HG02798 (cell line): ENCODE data around the gene TMEM106B.
"Not testable (repeated sequence)": the region's sequence is repeated elsewhere in the genome, so short reads cannot be mapped to it uniquely, and the experiment has no call there.

Experiments
- ATAC-seq: cut with Tn5 transposase; IDR thresholded peaks from one replicate; pipeline ENCODE4 v1.9.1; 2021; ENCODE audit warnings: mild to moderate bottlenecking; ENCODE audit not compliant: unreplicated experiment, poor library complexity

TMEM106B gene

DNA sequence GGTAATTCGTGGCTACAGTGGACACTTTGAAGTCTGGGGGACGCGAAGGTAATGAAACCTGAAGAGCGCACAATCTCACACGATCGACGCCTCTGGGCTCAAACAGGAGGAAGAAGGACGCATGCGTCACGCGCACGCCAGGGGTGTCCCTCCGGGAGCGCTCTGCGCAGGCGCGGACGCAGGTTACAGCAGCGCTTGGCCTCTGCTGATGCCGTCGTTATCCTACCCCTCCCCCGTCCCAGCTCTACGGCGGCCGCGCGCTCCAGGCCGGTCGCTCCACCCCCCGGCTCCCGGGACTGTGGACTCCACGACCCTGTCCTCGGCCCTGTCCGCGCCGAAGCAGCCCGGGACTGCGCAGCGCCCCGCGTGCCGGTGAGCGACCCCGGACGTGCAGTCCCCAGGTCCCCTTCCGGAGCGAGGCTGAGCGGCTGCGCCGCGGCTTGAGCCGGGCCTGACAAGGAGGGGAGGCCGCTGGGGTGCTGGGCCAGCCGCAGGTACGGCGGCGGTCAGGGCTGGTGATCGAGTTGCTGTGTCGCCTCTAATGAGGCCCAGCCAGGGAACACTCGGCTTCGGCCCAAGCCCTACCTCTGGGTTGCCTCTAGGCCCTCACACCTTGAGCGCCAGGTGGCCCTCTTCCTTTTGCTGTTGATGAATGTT lies at the start of gene TMEM106B:
TSS of gene TMEM106B (plus strand) at position 241 of the 657 bp plus-strand sequence. CDS start 3,517 bp downstream, outside the sequence.
- ATAC-seq, result peak; percentile 95

DNA sequence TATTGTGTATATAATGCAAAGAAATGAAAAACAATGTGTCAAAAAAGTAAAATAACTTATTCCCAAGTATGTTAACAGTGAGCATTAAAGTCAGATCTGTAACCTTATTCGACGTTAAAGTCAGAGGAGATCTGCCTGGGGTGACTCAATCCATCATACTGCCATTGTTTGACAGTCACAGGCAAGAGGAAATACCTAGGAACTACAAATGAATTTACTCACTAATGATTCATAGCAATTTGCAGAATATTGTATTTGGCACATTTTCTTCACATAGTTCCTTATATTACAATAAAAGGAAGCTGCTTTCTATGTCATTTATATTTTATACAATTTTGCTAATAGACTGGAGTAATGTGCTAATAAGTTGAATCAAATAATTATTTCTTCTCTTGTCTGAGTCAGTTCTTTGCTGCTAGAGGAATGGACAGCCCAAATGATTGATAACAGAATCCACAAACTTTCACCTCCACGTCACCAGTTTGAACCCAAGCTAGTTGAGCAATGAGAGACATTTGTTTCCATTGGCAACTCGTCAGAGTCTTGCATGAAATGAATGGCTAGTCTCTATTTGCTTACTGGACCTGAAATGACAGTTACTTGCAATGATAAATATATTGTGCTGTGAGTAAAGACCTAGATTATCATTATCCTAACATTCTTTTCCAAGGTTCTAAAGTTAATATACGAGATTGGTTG lies 48.5 kb upstream of the TMEM106B start:
- no peak for ATAC-seq

DNA sequence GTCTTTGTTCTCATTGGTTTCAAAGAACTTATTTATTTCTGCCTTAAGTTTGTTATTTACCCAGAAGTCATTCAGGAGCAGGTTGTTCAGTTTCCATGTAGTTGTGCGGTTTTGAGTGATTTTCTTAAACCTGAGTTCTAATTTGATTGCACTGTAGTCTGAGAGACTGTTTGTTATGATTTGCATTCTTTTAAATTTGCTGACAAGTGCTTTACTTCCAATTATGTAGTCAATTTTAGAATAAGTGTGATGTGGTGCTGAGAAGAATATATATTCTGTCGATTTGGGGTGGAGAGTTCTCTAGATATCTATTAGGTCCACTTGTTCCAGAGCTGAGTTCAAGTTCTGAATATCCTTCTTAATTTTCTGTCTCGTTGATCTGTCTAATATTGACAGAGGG lies 43.0 kb upstream of the TMEM106B start:
- not testable (repeated sequence) for ATAC-seq

DNA sequence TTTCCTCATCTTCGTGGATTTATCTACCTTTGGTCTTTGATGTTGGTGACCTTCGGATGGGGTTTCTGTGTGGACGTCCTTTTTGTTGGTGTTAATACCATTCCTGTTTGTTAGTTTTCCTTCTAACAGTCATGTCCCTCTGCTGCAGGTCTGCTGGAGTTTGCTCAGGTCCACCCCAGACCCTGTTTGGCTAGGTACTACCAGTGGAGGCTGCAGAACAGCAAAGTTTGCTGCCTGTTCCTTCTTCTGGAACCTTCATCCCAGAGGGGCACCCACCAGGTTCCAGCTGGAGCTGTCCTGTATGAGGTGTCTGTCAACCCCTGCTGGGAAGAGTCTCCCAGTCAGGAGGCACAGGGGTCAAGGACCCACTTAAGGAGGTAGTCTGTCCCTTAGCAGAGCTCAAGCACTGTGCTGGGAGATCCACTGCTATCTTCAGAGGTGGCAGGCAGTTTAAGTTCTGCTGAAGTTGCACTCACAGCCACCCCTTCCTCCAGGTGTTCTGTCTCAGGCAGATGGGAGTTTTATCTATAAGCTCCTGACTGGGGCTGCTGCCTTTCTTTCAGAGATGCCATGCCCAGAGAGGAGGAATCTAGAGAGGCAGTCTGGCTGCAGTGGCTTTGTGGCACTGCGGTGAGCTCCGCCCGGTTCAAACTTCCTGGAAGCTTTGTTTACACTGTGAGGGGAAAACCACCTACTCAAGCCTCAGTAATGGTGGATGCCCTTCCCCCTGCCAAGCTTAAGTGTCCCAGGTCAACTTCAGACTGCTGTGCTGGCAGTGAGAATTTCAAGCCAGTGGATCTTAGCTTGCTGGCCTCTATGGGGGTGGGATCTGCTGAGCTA lies 40.9 kb upstream of the TMEM106B start:
- not testable (repeated sequence) for ATAC-seq

DNA sequence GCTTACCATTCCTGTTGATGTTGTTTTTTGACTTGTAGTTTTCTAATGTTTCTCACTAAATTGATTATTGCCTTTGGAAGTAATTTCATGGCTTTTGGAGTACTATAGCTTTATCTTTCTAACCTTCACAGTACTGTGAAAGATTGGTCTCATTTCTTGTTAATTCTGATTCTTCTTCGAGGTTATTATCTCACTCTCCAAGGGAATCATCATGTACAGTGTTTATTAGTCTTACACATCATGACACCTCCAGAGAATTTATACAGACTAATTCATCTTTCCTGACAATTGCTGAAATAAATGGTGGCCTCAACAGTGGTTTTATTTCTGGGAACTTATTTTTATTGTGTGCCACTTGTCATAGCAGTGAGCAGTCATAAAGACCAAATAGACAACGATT lies 37.4 kb upstream of the TMEM106B start:
- no peak for ATAC-seq

DNA sequence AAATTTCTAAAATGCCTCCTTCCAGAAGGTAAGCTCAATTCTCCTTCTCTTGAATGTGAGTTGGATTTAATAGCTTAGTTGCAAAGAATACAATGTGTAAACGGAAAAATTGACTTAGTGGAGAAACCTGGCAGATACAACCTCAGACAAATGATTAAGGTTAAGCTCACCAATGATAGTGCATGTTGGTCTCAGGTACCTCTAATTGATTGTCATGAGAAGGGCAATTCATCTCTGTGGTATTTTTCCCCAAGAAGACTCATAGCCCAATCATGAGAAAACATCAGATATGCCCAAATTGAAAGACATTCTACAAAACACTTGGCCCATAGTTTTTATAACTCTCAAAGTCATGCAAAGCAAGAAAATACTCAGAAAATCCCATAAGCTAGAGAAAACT lies 36.2 kb upstream of the TMEM106B start:
- no peak for ATAC-seq

DNA sequence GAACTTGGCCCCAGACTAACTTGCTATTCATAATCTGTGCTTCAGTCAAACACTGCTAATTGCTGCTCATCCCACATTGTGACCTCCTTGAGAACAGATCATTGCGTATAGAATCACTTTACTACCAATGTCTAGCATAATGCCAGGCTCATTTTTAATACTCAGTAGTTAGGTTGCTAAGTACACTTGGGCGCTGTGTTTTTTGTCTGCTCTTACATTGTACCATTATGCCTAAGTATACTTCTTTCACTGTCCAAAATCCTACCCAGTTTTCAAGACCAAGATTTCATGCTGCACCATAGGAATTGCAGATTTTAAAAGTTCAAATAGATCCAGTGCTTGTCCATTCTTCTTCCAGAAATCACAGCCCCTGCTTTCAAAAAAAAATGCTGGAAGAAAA lies 32.8 kb upstream of the TMEM106B start:
- no peak for ATAC-seq

DNA sequence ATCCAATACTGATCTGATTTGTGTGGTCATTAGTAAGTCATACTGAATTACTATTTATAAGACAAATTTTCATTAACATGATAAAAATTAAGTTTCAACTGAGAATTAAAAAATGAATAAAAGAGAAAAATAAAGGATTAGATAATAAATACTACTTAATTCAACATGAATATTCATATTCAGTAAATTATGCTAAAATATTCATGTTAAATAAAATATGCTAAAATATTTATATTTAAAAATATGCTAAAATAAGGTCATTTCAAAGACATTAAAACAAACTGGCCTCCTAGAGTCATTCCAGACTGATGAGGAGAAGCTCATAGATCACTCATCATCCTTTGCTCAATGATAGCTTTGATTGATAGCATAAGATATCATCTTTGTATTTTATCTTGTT lies 16.7 kb upstream of the TMEM106B start:
- no peak for ATAC-seq

DNA sequence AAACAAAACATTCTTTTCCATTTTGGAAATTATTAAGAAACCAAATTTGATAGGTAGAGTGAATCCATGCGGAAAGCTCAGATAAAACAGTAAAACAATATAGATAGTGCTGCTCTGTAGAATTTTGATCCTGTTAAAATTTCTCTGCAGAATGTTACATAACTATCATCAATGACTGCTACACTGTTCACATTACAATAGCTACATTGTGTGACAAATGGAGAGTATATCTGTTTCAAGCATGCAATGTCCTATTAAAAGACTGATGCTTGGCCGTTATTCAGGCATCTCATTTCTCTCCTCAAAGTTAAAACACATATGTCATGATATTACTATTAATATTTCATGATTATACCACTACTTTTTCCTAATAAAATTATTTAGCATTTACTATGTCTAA lies 14.7 kb upstream of the TMEM106B start:
- ATAC-seq, result no peak

DNA sequence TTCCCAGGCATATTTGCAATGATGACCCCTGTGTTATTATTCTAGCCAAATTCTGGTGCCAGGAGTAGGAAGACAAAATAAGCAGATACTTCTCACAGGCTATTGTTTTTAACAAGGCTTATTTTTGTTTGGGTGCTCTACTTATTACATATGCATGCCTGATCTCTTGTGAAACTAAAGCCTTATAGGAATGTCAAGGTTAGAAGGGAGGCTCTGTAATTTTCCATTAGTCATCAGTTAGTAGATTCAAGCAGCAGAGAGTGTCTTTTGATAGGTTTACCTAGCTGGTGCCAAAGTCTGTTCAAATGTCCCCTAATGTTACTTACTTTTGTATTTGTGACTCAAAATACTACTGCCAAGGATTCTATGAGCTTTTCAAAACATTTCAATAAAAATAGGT lies 11.7 kb upstream of the TMEM106B start:
- no peak for ATAC-seq

DNA sequence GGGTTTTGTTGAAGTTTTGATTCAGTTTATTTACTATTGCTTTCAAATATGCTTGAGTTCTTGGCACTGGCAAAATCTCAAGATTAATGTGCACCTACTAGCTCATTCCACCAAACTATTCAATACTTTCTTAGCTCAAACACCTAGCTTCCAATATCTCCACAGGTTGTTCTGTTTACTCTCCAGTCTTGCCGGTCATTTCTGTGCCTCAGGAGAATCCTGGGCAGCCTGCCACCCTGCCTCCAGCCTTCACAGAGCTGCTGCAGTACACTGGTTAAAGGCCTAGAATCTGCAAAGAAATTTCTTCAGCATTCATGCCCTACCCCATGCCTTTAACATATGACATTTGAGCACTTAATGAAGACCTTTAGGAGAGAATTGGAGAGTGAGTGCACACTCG lies 4.0 kb upstream of the TMEM106B start:
- ATAC-seq, result no peak

DNA sequence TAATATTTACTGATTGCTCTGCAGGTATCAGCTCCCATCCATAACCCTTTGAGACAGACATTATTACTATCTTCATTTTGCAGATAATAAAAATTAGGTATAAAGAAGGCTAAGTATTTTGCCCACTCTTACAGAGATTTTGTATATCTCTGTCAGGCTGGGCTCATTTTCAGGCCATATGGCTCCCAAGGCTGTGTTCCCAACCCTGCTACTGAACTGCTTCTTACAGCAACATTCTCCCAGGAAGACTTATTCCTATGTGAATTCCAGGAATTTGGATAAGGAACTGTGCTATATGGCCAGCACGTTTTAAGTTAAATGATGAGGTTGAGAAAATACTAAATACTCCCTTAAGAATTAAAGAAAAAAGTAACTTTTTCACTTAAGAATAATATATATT lies 1.9 kb upstream of the TMEM106B start:
- no peak for ATAC-seq

DNA sequence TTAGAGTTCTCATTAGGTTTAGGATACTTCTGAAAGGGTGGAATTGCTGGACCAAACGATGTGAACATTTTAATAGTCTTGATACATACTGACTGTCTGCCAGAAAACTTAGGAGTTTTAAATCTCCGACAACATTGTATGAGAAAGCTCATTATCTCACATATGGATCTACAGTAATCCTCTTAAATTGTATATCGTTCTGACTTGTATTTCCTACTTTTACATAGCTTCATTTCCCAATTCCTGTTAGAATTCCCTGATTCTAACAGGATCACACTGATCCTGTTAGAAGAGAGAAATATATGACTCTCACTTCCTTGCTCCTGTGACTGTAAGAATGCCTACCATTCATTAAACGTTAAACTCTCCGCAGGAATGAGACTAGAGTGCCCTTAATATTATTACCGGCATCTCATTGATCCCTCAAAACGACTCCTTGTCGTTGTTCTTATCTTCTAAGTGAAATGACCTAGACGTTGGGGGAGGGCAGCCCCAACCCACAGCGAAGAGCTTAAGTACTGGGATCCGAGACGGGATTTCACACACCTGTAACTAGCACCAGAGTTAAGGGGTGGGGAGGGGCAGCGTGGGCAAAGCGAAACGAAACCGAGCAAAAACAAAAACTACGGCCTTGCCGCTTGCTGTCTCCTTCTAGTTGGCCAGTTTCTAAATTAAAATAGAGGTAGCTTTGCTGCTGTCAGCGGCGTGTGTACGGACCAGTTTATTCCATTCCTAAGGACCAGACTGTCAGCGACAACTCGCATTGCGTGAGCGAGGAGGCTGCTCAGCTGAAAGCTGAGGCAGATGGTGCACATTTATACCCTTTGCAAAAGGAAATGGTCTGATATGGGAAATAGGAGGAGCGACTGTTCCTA lies 678 bp upstream of the TMEM106B start:
- peak; percentile 38 for ATAC-seq

DNA sequence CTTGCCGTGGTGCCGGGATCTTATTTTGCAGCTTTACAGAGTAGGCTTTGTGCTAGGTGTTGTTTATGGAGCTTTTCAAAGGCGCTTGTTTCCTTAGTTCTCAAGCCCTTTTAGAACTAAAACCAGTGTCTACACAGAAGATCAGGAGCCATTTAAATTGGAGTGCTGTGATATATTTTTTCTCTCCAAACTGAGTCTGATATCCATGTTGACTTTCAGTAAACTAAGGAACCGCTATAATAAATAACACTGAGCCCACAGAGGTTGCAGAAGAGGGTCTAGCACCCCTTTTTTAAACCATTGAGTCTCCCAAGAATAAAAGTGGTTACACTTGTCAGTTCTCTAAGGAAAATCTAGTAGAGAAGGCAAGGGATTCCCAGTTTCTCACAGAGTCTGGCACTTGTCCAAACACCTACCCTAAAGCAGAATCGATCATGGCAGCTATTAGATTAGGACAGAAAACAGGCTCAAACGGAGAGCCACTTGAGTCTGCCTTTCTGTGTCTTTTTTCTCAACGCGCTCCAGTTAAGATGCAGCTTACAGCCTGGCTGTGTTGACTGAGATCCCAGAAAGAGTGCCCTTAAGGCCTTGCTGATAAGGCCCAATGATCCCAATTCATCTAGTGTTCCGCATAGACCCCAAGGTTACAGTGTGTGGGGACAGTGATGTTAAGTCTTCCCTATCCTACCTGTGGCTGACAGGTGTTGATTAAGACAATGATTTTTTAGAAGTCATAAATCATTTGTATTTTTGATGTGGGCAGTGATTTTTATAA lies 804 bp downstream of the TMEM106B start:
- ATAC-seq, result no peak

DNA sequence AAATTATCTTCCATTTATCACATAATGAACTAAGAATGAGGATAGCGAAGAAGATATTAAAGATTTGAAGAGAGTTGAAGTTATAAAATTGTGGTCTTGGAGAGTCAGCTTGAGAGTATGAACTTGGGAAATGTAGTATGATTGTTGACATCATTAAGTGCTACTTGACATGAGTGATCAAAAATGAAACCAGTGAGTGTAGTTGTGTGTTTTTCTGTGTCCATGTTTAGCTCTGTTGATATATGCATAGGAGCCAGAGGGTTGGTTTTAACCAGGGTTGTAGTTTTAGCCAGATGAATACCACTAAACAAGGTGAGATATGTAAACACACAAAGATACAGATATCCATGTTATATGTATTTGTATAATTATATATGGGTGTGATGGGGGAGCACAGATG lies 6.2 kb downstream of the TMEM106B start:
- no peak for ATAC-seq

DNA sequence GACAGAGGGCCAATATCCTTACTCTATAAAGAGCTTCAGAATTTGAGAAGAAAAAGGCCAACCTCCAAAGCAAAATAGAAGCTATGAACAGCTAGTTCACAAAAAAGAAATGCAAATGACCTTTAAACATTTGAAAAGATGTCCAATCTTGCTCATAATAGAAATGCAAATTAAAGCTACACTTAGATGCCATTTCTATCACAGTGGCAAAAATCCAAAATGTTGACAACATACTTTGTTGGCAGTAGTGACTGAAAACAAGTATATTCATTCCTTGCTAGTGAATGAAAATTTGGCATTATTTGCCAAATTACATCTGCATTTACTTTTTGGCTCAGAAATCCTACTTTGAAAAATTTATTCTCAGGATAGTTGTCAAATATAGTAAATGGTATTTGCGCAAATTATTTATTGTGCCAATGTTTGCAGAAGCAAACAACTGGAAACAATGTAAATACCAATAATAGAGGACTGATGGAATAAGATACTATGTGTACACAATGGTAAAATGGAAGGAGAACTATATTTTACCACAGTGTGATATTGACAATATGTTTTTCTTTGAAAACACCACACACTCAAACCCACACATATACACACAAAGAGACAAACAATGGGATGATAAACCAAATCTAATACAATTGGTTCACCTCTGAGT lies 9.4 kb downstream of the TMEM106B start:
- ATAC-seq, result no peak

DNA sequence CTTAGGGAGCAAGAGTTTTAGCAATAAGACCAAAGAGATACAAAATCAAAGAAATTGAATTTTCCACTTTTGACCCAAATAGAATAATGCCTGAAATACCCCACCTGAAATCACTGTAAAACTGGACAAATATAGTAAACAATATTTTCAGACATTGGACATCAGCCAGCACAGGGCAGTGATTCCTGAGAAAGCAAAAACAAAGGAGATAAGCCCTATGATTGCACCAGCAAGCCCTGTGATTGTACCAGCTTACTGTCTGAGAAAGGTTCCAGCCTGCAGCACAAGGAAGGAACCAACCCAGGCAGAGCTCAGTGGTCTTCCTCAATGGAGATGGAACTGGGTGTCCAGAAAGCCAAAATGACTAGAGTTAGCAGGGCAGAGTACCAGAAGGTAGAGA lies 10.3 kb downstream of the TMEM106B start:
- no peak for ATAC-seq

DNA sequence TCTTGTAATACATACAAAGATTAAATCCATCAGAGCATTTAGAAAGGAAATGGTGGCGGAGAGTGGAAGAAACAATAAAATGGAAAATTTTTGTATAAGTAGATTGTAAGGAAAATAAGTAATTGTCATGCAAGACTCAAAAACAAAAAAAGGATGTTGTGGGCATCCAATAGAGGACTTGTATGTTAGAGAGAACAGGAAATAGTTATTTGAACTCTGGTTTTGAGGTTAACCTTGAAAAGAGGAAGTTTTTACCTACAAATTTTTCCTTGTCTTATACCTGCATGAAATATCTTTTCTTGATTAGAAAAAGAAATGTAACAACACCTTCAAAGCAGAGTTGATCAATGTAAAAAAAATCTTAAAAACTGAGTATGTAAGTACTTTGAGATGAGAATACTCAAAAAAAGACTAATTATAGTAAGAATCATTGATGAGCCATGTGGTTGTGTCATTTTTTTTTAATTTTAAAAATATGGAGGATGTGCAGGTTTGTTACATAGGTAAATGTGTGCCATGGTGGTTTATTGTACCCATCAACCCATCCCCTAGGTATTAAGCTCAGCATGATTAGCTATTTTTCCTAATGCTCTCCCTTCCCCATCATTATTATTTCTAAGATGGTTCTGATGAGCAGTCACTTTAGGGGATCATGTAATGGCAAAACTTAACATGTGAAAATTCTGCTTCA lies 11.9 kb downstream of the TMEM106B start:
- ATAC-seq, result peak; percentile 77
